Transverse colon (tissue), 4 donors: Measurements from ENCODE around the gene CNMD. TPM values are rescaled to one million over a fixed set of nuclear protein-coding genes. Genes with fewer than 3 reads are reported as not detected.

Experiments used
- DNase-seq: peaks from one replicate; pipeline ENCODE4 v3.0.0-alpha.2; 2019
- H3K27ac ChIP-seq, 4 donors: fragments of 200-600 bp; sonication (generic); 2 replicates each; pipeline ENCODE4 v1.5.1; 2016 to 2018; ENCODE audit warnings: inconsistent platforms in 4 of 4
- H3K27me3 ChIP-seq: fragments of 200-600 bp; sonication (generic); 2 replicates; pipeline ENCODE4 v1.5.1; 2017; ENCODE audit warnings: inconsistent platforms
- H3K36me3 ChIP-seq, 4 donors: fragments of 200-600 bp; sonication (generic); 2 replicates each; pipeline ENCODE4 v1.5.1; 2017 to 2019; ENCODE audit warnings: inconsistent platforms in 4 of 4
- H3K4me1 ChIP-seq, 4 donors: fragments of 200-600 bp; sonication (generic); 2 replicates each; pipeline ENCODE4 v1.5.1; 2017 to 2020; ENCODE audit warnings: inconsistent platforms in 4 of 4
- H3K4me3 ChIP-seq, 4 donors: fragments of 200-600 bp; sonication (generic); 1 replicate in 1 of 4; 2 replicates in 3 of 4; pipeline versions ENCODE4 v1.5.1 to v1.6.1; 2017 to 2019; ENCODE audit warnings: inconsistent platforms in 4 of 4
- H3K9me3 ChIP-seq, 2 donors: fragments of 200-600 bp; sonication (generic); 2 replicates each; pipeline ENCODE4 v1.5.1; 2017 to 2019; ENCODE audit warnings: inconsistent platforms in 2 of 2
- CTCF ChIP-seq, 5 experiments: fragments of 200-600 bp in 3 of 5; fragments of 450-650 bp in 2 of 5; sonication (generic) in 3 of 5; IDR thresholded peaks; 1 replicate in 2 of 5; 2 replicates in 3 of 5; pipeline ENCODE4 v1.5.1; 2016 to 2017; ENCODE audit warnings: antibody characterized with exemption in 5 of 5, inconsistent platforms in 3 of 5, mild to moderate bottlenecking in 2 of 5, moderate library complexity in 1 of 5
- EP300 ChIP-seq: sonication (generic); formaldehyde crosslinking; IDR thresholded peaks from one replicate; pipeline ENCODE4 v1.6.1; 2017; ENCODE audit warnings: antibody characterized with exemption, low read depth
- POLR2A ChIP-seq: fragments of 450-650 bp; IDR thresholded peaks from one replicate; pipeline ENCODE4 v1.6.1; 2016; ENCODE audit warnings: antibody characterized with exemption, mild to moderate bottlenecking, moderate library complexity
- POLR2AphosphoS5 ChIP-seq, 3 donors: sonication (generic); formaldehyde crosslinking; IDR thresholded peaks; one replicate each; pipeline ENCODE4 v1.6.1; 2016; ENCODE audit warnings: antibody characterized with exemption in 3 of 3
- WGBS, 2 donors: methylation state at CpG; one replicate each; pipeline ENCODE4 v1.1.5; 2018; ENCODE audit warnings: low coverage in 1 of 2; 5-methylcytosine and 5-hydroxymethylcytosine counted together
- in situ Hi-C, 4 donors: fragments of 200-750 bp; cut with MboI; loops; one replicate each; pipeline versions ENCODE4 v1.15.0 to v1.15.1; 2017; ENCODE audit warnings: low sequenced_read_pairs in 3 of 4, low pct_ligation_motif_present in 1 of 4, low pct_unique_long_range_greater_than_20kb in 1 of 4
- intact Hi-C: fragments of 100-400 bp; cut with DNase I; formaldehyde crosslinking; loops from one replicate; pipeline ENCODE4 v1.15.1; 2023; ENCODE audit warnings: low total_unique reads
- total RNA-seq, 4 donors: library from RNA; depleted of rRNA; stranded (reverse); fragments of >200 nt; gene quantifications; one replicate each; pipeline ENCODE4 v1.1.0, GENCODE V29; 2016

The CNMD gene
- total RNA-seq, 4 donors from 2014 or later = not detected

GRCh38 chr13:52780611-52781010, 41.0 kb upstream of the CNMD start:
- H3K4me3 ChIP-seq = no peak overlapping the region
- no peak for DNase-seq
- H3K36me3 ChIP-seq = no peaks in the 10 kb centered on the region
- H3K9me3 ChIP-seq = no peaks in the 10 kb centered on the region
- H3K27ac ChIP-seq = no peak overlapping the region
- in situ Hi-C loops (no loop called here), intact Hi-C loops (no loop called here)
- H3K27me3 ChIP-seq = no peaks in the 10 kb centered on the region
- WGBS, 2 donors = 27 to 29% methylated on average over 2 of the region's 2 CpGs
- TF ChIP-seq POLR2A (no peak), CTCF (IDR thresholded peaks at IDR 0.05) (no peak), EP300 (no peak), POLR2AphosphoS5 (IDR thresholded peaks at IDR 0.05) (no peak)
- no peaks in the 10 kb centered on the region for H3K4me1 ChIP-seq

DNA sequence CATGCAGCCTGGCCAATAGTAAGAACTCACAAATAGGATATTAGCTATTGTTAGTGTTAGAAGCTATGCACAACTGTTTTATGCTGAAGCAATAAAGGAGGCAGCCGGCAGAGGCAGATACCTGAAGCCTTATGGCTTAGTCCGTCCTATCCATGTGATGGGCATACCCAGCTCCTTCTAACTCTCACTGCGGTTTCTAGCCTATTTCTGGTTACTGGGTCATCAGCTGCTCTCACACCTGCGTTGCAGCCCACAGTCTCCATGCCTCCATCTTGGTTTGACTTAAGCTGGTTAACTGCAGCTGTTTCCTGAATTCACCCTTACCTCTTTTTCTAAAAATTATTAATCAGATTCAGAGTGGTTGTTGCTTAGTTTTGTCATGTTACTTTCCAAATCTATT, 40.5 kb upstream of the CNMD start:
- DNase-seq = no peak
- no peaks in the 10 kb centered on the region for H3K9me3 ChIP-seq
- 71 to 73% methylated on average over 4 of the region's 4 CpGs for WGBS, 2 donors
- TF ChIP-seq POLR2AphosphoS5 (IDR thresholded peaks at IDR 0.05) (no peak), CTCF (IDR thresholded peaks at IDR 0.05) (no peak), POLR2A (no peak), EP300 (no peak)
- H3K4me3 ChIP-seq = no peak overlapping the region
- H3K27me3 ChIP-seq = no peaks in the 10 kb centered on the region
- intact Hi-C loops (no loop called here), in situ Hi-C loops (no loop called here)
- H3K36me3 ChIP-seq = no peaks in the 10 kb centered on the region
- no peak overlapping the region for H3K27ac ChIP-seq
- H3K4me1 ChIP-seq = no peaks in the 10 kb centered on the region

DNA sequence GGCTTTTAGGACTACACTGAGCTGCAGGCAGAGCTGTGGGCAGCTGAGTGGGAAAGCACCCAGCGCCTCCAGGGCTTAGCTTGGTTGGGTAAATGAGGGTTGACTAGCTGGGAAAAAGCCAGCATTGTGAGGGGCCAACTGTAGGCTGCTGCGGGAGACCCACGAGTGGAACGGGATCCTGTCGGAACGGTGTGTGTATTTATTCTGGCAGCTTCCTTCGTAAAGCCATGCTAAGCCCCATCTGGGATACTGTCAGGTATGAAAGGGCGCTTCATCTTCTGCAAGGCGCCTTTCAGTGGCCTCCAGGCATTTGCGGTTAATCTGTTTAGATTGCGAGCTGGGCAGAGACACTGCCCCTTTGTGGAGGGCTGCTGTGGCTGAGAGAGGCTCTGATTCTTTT, 39.5 kb upstream of the CNMD start:
- Histone ChIP-seq H3K4me3 (no peak overlapping the region), H3K36me3 (no peaks in the 10 kb centered on the region), H3K27me3 (no peaks in the 10 kb centered on the region), H3K4me1 (no peaks in the 10 kb centered on the region), H3K9me3 (no peaks in the 10 kb centered on the region), H3K27ac (no peak overlapping the region)
- intact Hi-C loops (loop anchor here (2.0 kb wide), 1 partner anchor 20 kb away; no protein-coding TSS in a partner anchor), in situ Hi-C loops (no loop called here)
- 64 to 80% methylated on average over 1 to 11 of the region's 11 CpGs for WGBS, 2 donors
- no peak for DNase-seq
- TF ChIP-seq POLR2A (no peak), CTCF (IDR thresholded peaks at IDR 0.05) (no peak), EP300 (no peak), POLR2AphosphoS5 (IDR thresholded peaks at IDR 0.05) (no peak)

GRCh38 chr13:52776726-52777125, 37.1 kb upstream of the CNMD start:
- TF ChIP-seq EP300 (no peak), POLR2A (no peak), POLR2AphosphoS5 (IDR thresholded peaks at IDR 0.05) (no peak), CTCF (IDR thresholded peaks at IDR 0.05) (no peak)
- in situ Hi-C loops (no loop called here), intact Hi-C loops (no loop called here)
- Histone ChIP-seq H3K27me3 (no peaks in the 10 kb centered on the region), H3K27ac (no peak overlapping the region), H3K4me1 (no peaks in the 10 kb centered on the region), H3K9me3 (no peaks in the 10 kb centered on the region), H3K4me3 (no peak overlapping the region), H3K36me3 (no peaks in the 10 kb centered on the region)
- DNase-seq = no peak
- 48 to 72% methylated on average over 2 to 3 of the region's 3 CpGs for WGBS, 2 donors
